Activated CD8-positive, alpha-beta memory T cell treated with anti-CD3 and anti-CD28 coated beads, Interleukin-2, amount 50 U/mL, for 1 hour (primary cell): Measurements from ENCODE around the gene MS4A4E.
"Not testable (repeated sequence)": the region's sequence is repeated elsewhere in the genome, so short reads cannot be mapped to it uniquely, and the experiment has no call there.

Experiments used
- DNase-seq: peaks from one replicate; pipeline ENCODE4 v3.0.0-alpha.2; 2020; ENCODE audit errors: extremely low read depth

MS4A4E gene

GRCh38 chr11:60175860-60176275 is 67.1 kb downstream of the MS4A4E start:
- no peak for DNase-seq

GRCh38 chr11:60172011-60172410 is 70.9 kb downstream of the MS4A4E start:
- DNase-seq = no peak

- no peak for DNase-seq
Observed at GRCh38 chr11:60170566-60170965, 72.4 kb downstream of the MS4A4E start.

GRCh38 chr11:60169264-60169915 is 73.5 kb downstream of the MS4A4E start:
- DNase-seq = no peak

- DNase-seq = no peak
Observed at GRCh38 chr11:60168306-60168705, 74.6 kb downstream of the MS4A4E start.

DNA sequence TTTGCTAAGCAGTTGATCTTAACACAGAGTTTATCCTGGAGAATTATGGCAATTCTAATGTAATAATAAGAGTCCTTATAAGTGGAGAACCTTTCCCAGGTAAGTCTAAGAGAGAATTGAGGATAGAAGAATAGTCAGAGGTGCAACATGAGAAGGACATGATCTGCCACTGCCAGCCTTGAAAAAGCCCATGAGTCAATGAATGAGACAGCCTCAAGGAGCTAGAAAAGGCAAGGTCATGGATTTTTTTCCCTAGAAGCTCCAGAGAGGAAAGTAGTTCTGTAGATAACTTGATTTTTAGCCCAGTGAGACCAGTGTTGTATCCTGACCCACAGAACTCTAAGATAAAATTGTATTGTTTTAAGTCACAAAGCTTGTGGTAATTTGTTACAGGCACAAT is 77.0 kb downstream of the MS4A4E start:
- no peak for DNase-seq

DNA sequence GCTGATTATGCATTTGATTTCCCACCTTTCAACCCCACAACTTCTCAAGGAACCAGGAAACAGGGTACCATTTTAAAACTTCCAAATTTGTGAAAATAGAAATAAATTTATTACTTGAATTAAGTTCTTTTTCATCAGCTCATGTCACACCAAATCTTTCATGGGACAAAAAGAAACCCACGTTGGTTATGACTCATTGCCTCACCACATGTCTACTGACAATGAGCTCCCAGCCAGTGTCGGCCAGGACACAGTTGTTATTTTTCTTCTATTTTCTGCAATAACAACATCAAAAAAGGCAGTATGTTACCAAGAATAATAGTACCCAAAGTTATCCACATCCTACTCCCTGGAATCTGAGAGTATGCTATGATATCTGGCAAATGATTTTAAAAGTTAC is 77.4 kb downstream of the MS4A4E start:
- DNase-seq = no peak

DNA sequence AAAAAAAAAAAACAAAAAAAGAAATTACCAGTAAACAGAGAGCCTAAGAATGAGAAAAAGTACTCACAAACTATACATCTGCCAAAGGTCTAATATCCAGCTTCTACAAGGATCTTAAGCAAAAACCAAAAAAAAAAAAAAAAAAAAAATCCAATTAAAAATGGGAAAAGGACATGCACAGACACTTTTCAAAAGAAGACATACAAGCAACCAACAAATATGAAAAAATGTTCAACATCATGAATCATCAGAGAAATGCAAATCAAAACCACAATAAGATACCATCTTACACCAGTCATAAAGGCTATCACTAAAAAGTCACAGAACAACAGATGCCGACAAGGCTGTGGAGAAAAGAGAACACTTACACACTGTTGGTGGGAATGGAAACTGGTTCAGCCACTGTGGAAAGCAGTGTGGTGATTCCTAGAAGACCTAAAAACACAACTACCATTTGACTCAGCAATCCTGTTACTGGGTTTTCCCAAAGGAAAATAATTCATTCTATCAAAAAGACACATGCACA is 78.3 kb downstream of the MS4A4E start:
- no peak for DNase-seq

- no peak for DNase-seq
Observed at GRCh38 chr11:60161766-60162165, 81.2 kb downstream of the MS4A4E start.

DNA sequence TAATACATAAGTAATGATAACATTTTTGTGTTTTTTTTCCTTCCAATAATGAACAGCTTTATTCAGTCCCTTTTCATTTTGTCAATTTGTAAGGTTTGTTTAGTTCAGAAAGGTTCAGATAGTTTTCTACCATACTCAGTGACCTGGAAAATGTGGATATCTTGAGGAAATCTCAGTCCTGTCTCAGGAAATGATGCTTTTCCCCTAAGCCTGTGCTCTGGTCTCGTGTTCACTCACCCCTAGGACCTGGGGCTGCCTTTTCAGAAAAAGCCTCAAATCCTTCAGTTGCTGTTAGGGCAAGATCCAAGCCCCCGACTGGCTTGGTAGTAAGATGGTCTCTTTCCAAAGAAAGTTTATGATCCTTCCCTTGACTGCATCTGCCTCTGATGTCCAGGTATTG is 81.8 kb downstream of the MS4A4E start:
- no peak for DNase-seq

DNA sequence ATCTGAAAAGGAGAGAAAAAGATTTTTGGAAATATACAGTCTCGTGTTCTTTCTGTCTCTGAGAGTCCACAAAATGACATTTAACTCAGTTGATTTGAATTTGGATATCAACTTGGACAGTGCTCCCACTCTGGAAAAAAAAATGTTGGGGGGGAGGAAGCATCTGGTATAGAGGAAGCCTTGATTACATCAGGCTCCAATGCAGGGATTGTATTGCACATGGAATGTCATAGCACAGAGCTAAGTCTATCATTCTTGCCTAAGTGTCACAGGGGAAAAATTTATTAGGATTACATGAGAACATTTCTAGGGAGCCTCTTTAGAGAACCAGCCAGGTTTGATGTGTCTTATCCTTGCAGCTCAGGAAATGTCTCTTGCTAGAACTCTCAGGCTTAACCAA is 83.1 kb downstream of the MS4A4E start:
- DNase-seq = no peak

- DNase-seq = no peak
Observed at GRCh38 chr11:60159284-60159683, 83.7 kb downstream of the MS4A4E start.

- DNase-seq = no peak
Observed at GRCh38 chr11:60158636-60159035, 84.3 kb downstream of the MS4A4E start.

DNA sequence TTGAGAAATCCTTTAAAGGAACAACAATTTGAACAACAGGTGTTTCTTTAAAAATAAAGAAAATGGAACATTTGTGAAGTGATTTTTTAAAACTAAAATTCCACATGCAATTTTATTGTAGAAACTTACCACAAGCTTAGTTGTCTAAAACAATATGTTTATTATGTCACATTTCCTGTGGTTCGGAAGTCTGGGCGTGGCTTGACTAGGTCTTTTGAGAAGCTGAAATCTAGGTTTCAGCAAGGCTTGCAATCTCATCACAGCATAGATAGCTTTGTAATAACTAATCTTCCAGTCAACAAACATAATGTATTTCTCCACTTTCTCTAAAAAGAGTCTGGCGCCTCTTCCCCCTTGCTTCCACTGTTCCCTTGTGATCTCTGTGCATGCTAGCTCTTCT is 87.0 kb downstream of the MS4A4E start:
- no peak for DNase-seq

- DNase-seq = not testable (repeated sequence)
Observed at GRCh38 chr11:60152727-60153126, 90.2 kb downstream of the MS4A4E start.

DNA sequence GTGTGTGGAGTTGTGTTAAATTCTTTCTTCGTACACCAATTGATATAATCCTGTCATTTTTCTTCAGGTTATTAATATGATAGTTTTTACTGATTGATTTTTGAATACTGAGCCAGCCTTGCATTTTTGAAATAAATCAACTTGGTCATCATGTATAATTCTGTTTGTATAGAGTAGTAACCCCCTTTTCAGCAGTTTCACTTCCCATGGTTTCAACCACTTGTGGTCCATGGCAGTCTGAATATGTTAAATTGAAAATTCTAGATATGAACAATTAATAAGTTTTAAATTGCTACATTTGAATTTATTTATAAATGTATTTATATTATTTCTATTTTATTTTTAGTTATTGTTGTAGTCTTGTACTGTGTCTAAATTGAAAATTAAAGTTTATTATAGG is 92.7 kb downstream of the MS4A4E start:
- DNase-seq = no peak
